ENCODE data around the gene DAPK2.

DNA sequence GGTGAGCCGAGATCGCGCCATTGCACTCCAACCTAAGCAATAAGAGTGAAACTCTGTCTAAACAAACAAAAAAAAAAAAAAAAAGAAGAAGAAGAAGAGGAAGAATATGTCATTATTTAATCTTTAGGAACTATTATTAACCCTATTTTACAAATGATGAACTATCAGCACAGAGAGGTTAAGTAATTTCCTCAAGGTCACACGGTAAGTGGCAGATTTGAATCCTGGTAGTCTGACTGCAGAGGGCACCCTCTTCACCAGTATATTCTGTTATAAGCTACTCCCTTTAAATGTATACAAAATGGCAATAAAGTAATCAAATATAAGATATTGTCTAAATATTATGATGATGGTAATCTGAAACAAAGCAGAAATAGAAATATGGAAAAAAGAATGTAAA, 135.1 kb downstream of the DAPK2 start:
- TF ChIP-seq EZH2 (IDR thresholded peaks at IDR 0.05; ENCODE audit: insufficient read depth, low read length), result no peak
- TF ChIP-seq, protein P1, sequence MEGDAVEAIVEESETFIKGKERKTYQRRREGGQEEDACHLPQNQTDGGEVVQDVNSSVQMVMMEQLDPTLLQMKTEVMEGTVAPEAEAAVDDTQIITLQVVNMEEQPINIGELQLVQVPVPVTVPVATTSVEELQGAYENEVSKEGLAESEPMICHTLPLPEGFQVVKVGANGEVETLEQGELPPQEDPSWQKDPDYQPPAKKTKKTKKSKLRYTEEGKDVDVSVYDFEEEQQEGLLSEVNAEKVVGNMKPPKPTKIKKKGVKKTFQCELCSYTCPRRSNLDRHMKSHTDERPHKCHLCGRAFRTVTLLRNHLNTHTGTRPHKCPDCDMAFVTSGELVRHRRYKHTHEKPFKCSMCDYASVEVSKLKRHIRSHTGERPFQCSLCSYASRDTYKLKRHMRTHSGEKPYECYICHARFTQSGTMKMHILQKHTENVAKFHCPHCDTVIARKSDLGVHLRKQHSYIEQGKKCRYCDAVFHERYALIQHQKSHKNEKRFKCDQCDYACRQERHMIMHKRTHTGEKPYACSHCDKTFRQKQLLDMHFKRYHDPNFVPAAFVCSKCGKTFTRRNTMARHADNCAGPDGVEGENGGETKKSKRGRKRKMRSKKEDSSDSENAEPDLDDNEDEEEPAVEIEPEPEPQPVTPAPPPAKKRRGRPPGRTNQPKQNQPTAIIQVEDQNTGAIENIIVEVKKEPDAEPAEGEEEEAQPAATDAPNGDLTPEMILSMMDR (IDR thresholded peaks at IDR 0.05; ENCODE audit: insufficient read depth, low read depth, low read length), result no peak
